Measurements from ENCODE around the gene EFNB3.

- no peak for TF ChIP-seq CTCF (conservative IDR thresholded peaks at IDR 0.05; ENCODE audit: low read length)
- no peak for TF ChIP-seq EZH2phosphoT487 (IDR thresholded peaks at IDR 0.05; ENCODE audit: borderline replicate concordance, low read depth, low read length)
Observed at GRCh38 chr17:7707446-7707845, 2.4 kb downstream of the EFNB3 start.

All from OCI-LY7 (cell line).